ENCODE data around the gene C2orf76. TPM values are rescaled to one million over a fixed set of nuclear protein-coding genes. Genes with fewer than 3 reads are reported as not detected.

The C2orf76 gene
- total and polyA plus RNA-seq, 2 experiments from 2014 or later, result 5.8 to 21.6 TPM

- no peak for TF ChIP-seq ETS1 (IDR thresholded peaks at IDR 0.05)
- no peak for TF ChIP-seq POLR2AphosphoS5 (IDR thresholded peaks at IDR 0.05; ENCODE audit: low read depth)
- TF ChIP-seq EZH2phosphoT487 (IDR thresholded peaks at IDR 0.05; ENCODE audit: unreplicated experiment), result no peak
Measured at GRCh38 chr2:119352357-119352756, 14.3 kb downstream of the C2orf76 start (continued).

GRCh38 chr2:119350311-119350998, 16.2 kb downstream of the C2orf76 start:
- Histone ChIP-seq H3K4me3 (no peak overlapping the region), H3F3A (replicated peaks; ENCODE audit: low read depth) (no peaks in the 10 kb centered on the region), H2AFZ (no peak overlapping the region; the same call in 1 of the 2 replicates), H3K9me2 (ENCODE audit: insufficient read depth) (no peaks in the 10 kb centered on the region), H3K4me1 (ENCODE audit: insufficient read depth) (0 out of 2 replicates have a peak, but pooled peaks cover 4% of the 10 kb centered on the region), H3K27ac (ENCODE audit: low read depth) (no peak overlapping the region), H3K36me3 (ENCODE audit: insufficient read depth) (no peaks in the 10 kb centered on the region), H3K4me2 (no peak overlapping the region), H3K27me3 (ENCODE audit: insufficient read depth) (no peaks in the 10 kb centered on the region), H3K79me2 (replicated peaks; ENCODE audit: insufficient read depth) (no peaks in the 10 kb centered on the region), H4K20me1 (replicated peaks; ENCODE audit: insufficient read depth) (no peaks in the 10 kb centered on the region)
- H3K9me3 Mint-ChIP-seq, result no peaks in the 10 kb centered on the region; the same call in 2 of the 3 replicates
- DNase-seq (ENCODE audit: low spot score), result peak; percentile 63
- peak; percentile 92 for ATAC-seq
- H3K27ac Mint-ChIP-seq, result no peak overlapping the region
- H3K4me3 Mint-ChIP-seq, result no peak overlapping the region
- H3K36me3 Mint-ChIP-seq (ENCODE audit: low read depth), result no peaks in the 10 kb centered on the region
- H3K27me3 Mint-ChIP-seq (ENCODE audit: insufficient read depth, low read depth, poor library complexity), result no peaks in the 10 kb centered on the region
- TF ChIP-seq CTCF (conservative IDR thresholded peaks at IDR 0.05; ENCODE audit: low read depth in 2 of 2), result peak; percentile 29 to 45
- TF ChIP-seq JUNB (IDR thresholded peaks at IDR 0.05; ENCODE audit: unreplicated experiment), result no peak
- peaks cover 9% of the 10 kb centered on the region; the same call in 2 of the 3 replicates for H3K4me1 Mint-ChIP-seq

GRCh38 chr2:119349289-119349688, 17.3 kb downstream of the C2orf76 start:
- Histone ChIP-seq H3F3A (replicated peaks; ENCODE audit: low read depth) (no peaks in the 10 kb centered on the region), H3K27me3 (ENCODE audit: insufficient read depth) (no peaks in the 10 kb centered on the region), H3K27ac (ENCODE audit: low read depth) (no peak overlapping the region), H3K4me2 (no peak overlapping the region), H3K4me3 (no peak overlapping the region), H4K20me1 (replicated peaks; ENCODE audit: insufficient read depth) (no peaks in the 10 kb centered on the region), H3K4me1 (ENCODE audit: insufficient read depth) (0 out of 2 replicates have a peak, but pooled peaks cover 4% of the 10 kb centered on the region), H2AFZ (no peak overlapping the region), H3K9me2 (ENCODE audit: insufficient read depth) (no peaks in the 10 kb centered on the region), H3K79me2 (replicated peaks; ENCODE audit: insufficient read depth) (no peaks in the 10 kb centered on the region), H3K36me3 (ENCODE audit: insufficient read depth) (no peaks in the 10 kb centered on the region)
- no peak for ATAC-seq
- no peaks in the 10 kb centered on the region for H3K36me3 Mint-ChIP-seq (ENCODE audit: low read depth)
- no peak for DNase-seq (ENCODE audit: low spot score)
- no peak overlapping the region for H3K4me3 Mint-ChIP-seq
- H3K27me3 Mint-ChIP-seq (ENCODE audit: insufficient read depth, low read depth, poor library complexity), result no peaks in the 10 kb centered on the region
- peaks cover 9% of the 10 kb centered on the region; the same call in 2 of the 3 replicates for H3K4me1 Mint-ChIP-seq
- no peak overlapping the region for H3K27ac Mint-ChIP-seq
- no peaks in the 10 kb centered on the region; the same call in 2 of the 3 replicates for H3K9me3 Mint-ChIP-seq
- TF ChIP-seq ZNF462 (CRISPR knock-in tag; IDR thresholded peaks at IDR 0.05) (no peak), STAT1 (IDR thresholded peaks at IDR 0.05; ENCODE audit: unreplicated experiment) (no peak), CTCF (conservative IDR thresholded peaks at IDR 0.05; ENCODE audit: low read depth in 2 of 2) (no peak), JUNB (IDR thresholded peaks at IDR 0.05; ENCODE audit: unreplicated experiment) (no peak), POLR2AphosphoS5 (IDR thresholded peaks at IDR 0.05; ENCODE audit: low read depth) (no peak)

Measured in GM23338 (cell line).